ENCODE data around the gene TGFBR3L. TPM values are rescaled to one million over a fixed set of nuclear protein-coding genes. Genes with fewer than 3 reads are reported as not detected.
A peak's percentile ranks its signal among the peaks of the same experiment; 100 is the strongest.

The TGFBR3L gene
- total RNA-seq, 1 experiment from 2014 or later: 3.3 TPM

GRCh38 chr19:7918615-7919421 is 4.2 kb downstream of the TGFBR3L start:
- intact Hi-C loops (cut with micrococcal nuclease): no loop called here
- H3K4me1 Mint-ChIP-seq (ENCODE audit: insufficient read depth, unreplicated experiment): peaks cover 19% of the 10 kb centered on the region
- BruUV-seq (replicated peaks): no TSS peak
- no peak overlapping the region for H3K27ac Mint-ChIP-seq (ENCODE audit: low read depth, unreplicated experiment)
- no peak overlapping the region for H3K4me3 Mint-ChIP-seq (ENCODE audit: unreplicated experiment)
- ChIA-PET CTCF (interaction anchor here (0.5 to 2.6 kb wide), 3 partner anchors 10 to 241 kb away, joined by 3 to 7 read pairs (median 3); no protein-coding TSS in a partner anchor), POLR2A (interaction anchor here (0.5 to 3.7 kb wide), 6 partner anchors 10 to 849 kb away, joined by 3 to 61 read pairs (median 12); partner anchors contain the start of genes MAP2K7 and ZNF557)
- DNase-seq (ENCODE audit: unreplicated experiment): no peak
- TF ChIP-seq CTCF (IDR thresholded peaks at IDR 0.05; ENCODE audit: unreplicated experiment): no peak
- no peaks in the 10 kb centered on the region for H3K9me3 Mint-ChIP-seq (ENCODE audit: unreplicated experiment)
- H3K27me3 Mint-ChIP-seq (ENCODE audit: insufficient read depth, unreplicated experiment): no peaks in the 10 kb centered on the region
- H3K36me3 Mint-ChIP-seq (ENCODE audit: insufficient read depth, unreplicated experiment): peaks cover 27% of the 10 kb centered on the region

- peak; percentile 94 for DNase-seq (ENCODE audit: unreplicated experiment)
- H3K4me3 Mint-ChIP-seq (ENCODE audit: unreplicated experiment): peak within 1 kb of the TSS; percentile 88
- no peak for TF ChIP-seq CTCF (IDR thresholded peaks at IDR 0.05; ENCODE audit: unreplicated experiment)
- peaks cover 19% of the 10 kb centered on the region for H3K4me1 Mint-ChIP-seq (ENCODE audit: insufficient read depth, unreplicated experiment)
- peaks cover 27% of the 10 kb centered on the region for H3K36me3 Mint-ChIP-seq (ENCODE audit: insufficient read depth, unreplicated experiment)
- ChIA-PET CTCF (interaction anchor here (0.5 to 3.6 kb wide), 9 partner anchors 9 to 242 kb away, joined by 3 to 15 read pairs (median 4); partner anchors contain the start of gene TIMM44), POLR2A (interaction anchor here (0.5 to 2.5 kb wide), 18 partner anchors 10 to 850 kb away, joined by 3 to 61 read pairs (median 4); partner anchors contain the start of genes LRRC8E, MAP2K7, TIMM44 and ZNF557)
- H3K27me3 Mint-ChIP-seq (ENCODE audit: insufficient read depth, unreplicated experiment): no peaks in the 10 kb centered on the region
- H3K9me3 Mint-ChIP-seq (ENCODE audit: unreplicated experiment): no peaks in the 10 kb centered on the region
- peak within 1 kb of the TSS; percentile 59 for H3K27ac Mint-ChIP-seq (ENCODE audit: low read depth, unreplicated experiment)
- no TSS peak for BruUV-seq (replicated peaks)
- intact Hi-C loops (cut with micrococcal nuclease): loop anchor here (5.0 kb wide), 1 partner anchor 53 kb away; no protein-coding TSS in a partner anchor
Measured at GRCh38 chr19:7919610-7920518, 5.2 kb downstream of the TGFBR3L start, which contains the start of gene SNAPC2. Gene SNAPC2 (plus strand): TSS chr19:7920338. CDS start chr19:7920367, 29 bp downstream.

DNA sequence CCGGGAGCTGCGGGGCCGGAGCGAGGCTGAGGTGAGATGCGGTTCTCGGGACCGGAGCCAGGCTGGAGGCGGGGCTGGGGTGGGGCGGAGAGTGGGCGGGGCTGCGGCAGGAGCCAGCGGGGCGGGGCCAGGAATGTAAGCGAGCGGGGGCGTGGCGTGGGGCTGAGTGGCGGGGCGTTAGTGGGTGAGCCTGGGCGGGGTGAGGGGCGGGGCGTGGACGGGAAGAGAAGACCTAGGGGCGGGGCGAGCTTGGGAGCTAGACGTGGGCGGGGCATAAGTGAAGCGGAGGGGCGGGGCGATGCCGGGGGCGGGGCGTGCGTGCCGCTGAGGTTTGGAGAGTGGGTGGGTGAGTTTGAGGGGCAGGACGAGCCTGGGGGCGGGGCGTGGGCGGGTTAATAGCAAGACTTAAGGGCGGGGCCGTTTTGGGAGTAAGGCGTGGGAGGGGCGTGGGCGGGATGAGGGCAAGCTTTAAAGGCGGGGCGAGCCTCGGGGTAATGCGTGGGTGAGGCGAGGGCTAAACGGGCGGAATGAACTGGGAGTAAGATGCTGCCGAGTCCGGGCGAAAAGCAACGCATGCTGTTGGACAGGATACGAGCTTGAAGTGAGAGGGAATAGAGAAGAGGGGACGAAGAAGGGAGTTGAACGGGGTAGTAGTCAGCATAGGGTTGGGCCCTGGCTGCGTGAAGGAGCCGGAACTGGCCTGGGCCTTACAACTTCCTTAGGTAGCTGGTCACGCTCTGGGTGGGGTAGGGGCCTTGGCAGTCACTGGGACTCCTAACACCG is 6.1 kb downstream of the TGFBR3L start:
- POLR2A ChIA-PET: interaction anchor here (0.6 to 2.5 kb wide), 16 partner anchors 9 to 851 kb away, joined by 3 to 61 read pairs (median 4); partner anchors contain the start of genes LRRC8E, MAP2K7, TIMM44 and ZNF557
- intact Hi-C loops (cut with micrococcal nuclease): loop anchor here (5.0 kb wide), 1 partner anchor 53 kb away; no protein-coding TSS in a partner anchor

More for the DNA sequence above, 6.1 kb downstream of the TGFBR3L start:
- TSS peak; percentile 60 for BruUV-seq (replicated peaks)
- Mint-ChIP-seq H3K27ac (ENCODE audit: low read depth, unreplicated experiment) (peak overlapping the region; percentile 59), H3K9me3 (ENCODE audit: unreplicated experiment) (no peaks in the 10 kb centered on the region), H3K4me3 (ENCODE audit: unreplicated experiment) (peak overlapping the region; percentile 88), H3K27me3 (ENCODE audit: insufficient read depth, unreplicated experiment) (no peaks in the 10 kb centered on the region), H3K36me3 (ENCODE audit: insufficient read depth, unreplicated experiment) (peaks cover 29% of the 10 kb centered on the region), H3K4me1 (ENCODE audit: insufficient read depth, unreplicated experiment) (peaks cover 19% of the 10 kb centered on the region)
- DNase-seq (ENCODE audit: unreplicated experiment): peak; percentile 97
- CTCF ChIA-PET: interaction anchor here (0.5 to 3.6 kb wide), 11 partner anchors 8 to 312 kb away, joined by 3 to 15 read pairs (median 3); partner anchors contain the start of gene TIMM44
- no peak for TF ChIP-seq CTCF (IDR thresholded peaks at IDR 0.05; ENCODE audit: unreplicated experiment)

Data from MCF 10A (cell line).